ENCODE measurements around the gene KRT37. TPM values are rescaled to one million over a fixed set of nuclear protein-coding genes. Genes with fewer than 3 reads are reported as not detected.

The KRT37 gene
- polyA plus RNA-seq, 4 donors: not detected

DNA sequence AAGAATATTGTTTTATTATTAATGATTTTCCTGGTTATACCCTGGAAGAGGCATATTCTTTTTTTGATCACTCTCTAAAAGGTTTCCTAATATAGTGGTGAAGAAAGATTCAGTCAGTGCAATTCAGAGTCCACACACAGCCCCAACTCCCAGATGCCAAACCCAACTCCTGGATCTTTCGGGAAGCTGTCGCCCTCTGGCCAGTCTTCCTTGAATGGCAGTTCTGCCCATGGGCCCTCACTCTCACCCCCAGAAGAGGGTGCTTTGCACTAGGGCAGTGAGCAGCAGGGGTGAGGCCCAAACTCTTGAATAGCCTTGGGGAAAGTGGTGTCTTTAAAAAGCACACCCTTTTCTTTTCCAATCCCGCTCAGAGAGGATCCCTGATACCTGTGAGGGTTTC is 31.8 kb upstream of the KRT37 start:
- Histone ChIP-seq H3K4me1 (ENCODE audit: control insufficient read depth in 3 of 3, insufficient read depth in 2 of 3, low read depth in 1 of 3, low read length in 2 of 3) (no peaks in the 10 kb centered on the region), H3K36me3 (ENCODE audit: control insufficient read depth in 3 of 3, insufficient read depth in 2 of 3, low read depth in 1 of 3, low read length in 3 of 3) (no peaks in the 10 kb centered on the region), H3K27ac (ENCODE audit: low read depth in 1 of 3, low read length in 2 of 3) (no peak overlapping the region), H3K4me3 (ENCODE audit: low read depth in 1 of 3, low read length in 3 of 3) (no peak overlapping the region), H3K27me3 (ENCODE audit: control insufficient read depth in 3 of 3, insufficient read depth in 3 of 3, low read length in 3 of 3) (peaks cover 0 to 7% (median 0%) of the 10 kb centered on the region in 3 donors), H3K9me3 (ENCODE audit: control insufficient read depth in 2 of 2, insufficient read depth in 1 of 2, low read depth in 1 of 2, low read length in 1 of 2) (peaks cover 0 to 8% of the 10 kb centered on the region in 2 donors)
- no peak for FAIRE-seq
- no peak for DNase-seq
- WGBS, 3 donors: 78 to 83% (median 82%) methylated on average over 3 of the region's 3 CpGs

GRCh38 chr17:41455236-41455635 is 30.9 kb upstream of the KRT37 start:
- peaks cover 0 to 8% of the 10 kb centered on the region in 2 donors for H3K9me3 ChIP-seq (ENCODE audit: control insufficient read depth in 2 of 2, insufficient read depth in 1 of 2, low read depth in 1 of 2, low read length in 1 of 2)
- WGBS, 3 donors: 91 to 100% (median 94%) methylated on average over 1 of the region's 1 CpG
- peaks cover 0 to 7% (median 0%) of the 10 kb centered on the region in 3 donors for H3K27me3 ChIP-seq (ENCODE audit: control insufficient read depth in 3 of 3, insufficient read depth in 3 of 3, low read length in 3 of 3)
- FAIRE-seq (no peak), DNase-seq (no peak)
- H3K36me3 ChIP-seq (ENCODE audit: control insufficient read depth in 3 of 3, insufficient read depth in 2 of 3, low read depth in 1 of 3, low read length in 3 of 3): no peaks in the 10 kb centered on the region
- no peak overlapping the region for H3K4me3 ChIP-seq (ENCODE audit: low read depth in 1 of 3, low read length in 3 of 3)
- H3K4me1 ChIP-seq (ENCODE audit: control insufficient read depth in 3 of 3, insufficient read depth in 2 of 3, low read depth in 1 of 3, low read length in 2 of 3): no peaks in the 10 kb centered on the region
- no peak overlapping the region for H3K27ac ChIP-seq (ENCODE audit: low read depth in 1 of 3, low read length in 2 of 3)

- no peak overlapping the region for H3K4me3 ChIP-seq (ENCODE audit: low read depth in 1 of 3, low read length in 3 of 3)
- DNase-seq (no peak), FAIRE-seq (no peak)
- WGBS, 3 donors: 91 to 95% (median 94%) methylated on average over 3 of the region's 3 CpGs
- H3K9me3 ChIP-seq (ENCODE audit: control insufficient read depth in 2 of 2, insufficient read depth in 1 of 2, low read depth in 1 of 2, low read length in 1 of 2): peaks cover 0 to 8% of the 10 kb centered on the region in 2 donors
- H3K4me1 ChIP-seq (ENCODE audit: control insufficient read depth in 3 of 3, insufficient read depth in 2 of 3, low read depth in 1 of 3, low read length in 2 of 3): no peaks in the 10 kb centered on the region
- no peak overlapping the region for H3K27ac ChIP-seq (ENCODE audit: low read depth in 1 of 3, low read length in 2 of 3)
- peaks cover 0 to 7% (median 0%) of the 10 kb centered on the region in 3 donors for H3K27me3 ChIP-seq (ENCODE audit: control insufficient read depth in 3 of 3, insufficient read depth in 3 of 3, low read length in 3 of 3)
- H3K36me3 ChIP-seq (ENCODE audit: control insufficient read depth in 3 of 3, insufficient read depth in 2 of 3, low read depth in 1 of 3, low read length in 3 of 3): no peaks in the 10 kb centered on the region
These were observed 28.7 kb upstream of the KRT37 start for GRCh38 chr17:41453066-41453465.

DNA sequence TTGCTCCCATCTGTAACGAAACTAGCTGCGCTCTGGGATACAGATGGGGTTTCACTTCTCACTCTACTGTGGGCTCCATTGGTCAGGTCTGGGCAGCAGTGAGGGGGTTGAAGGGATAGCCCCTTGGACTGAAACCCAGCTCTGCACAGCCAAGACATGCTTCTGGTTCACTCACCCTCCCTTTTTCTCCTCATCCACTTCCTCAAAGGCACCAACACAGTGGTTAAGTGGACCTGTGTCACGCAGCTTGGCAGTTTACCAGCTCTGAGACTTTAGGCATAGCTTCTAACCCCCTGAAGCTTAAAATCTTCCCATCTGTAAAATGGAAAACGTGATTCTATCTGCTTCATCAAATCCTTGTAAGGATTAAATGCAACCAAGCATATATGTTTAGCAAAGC is 27.9 kb upstream of the KRT37 start:
- H3K27me3 ChIP-seq (ENCODE audit: control insufficient read depth in 3 of 3, insufficient read depth in 3 of 3, low read length in 3 of 3): peaks cover 0 to 5% (median 0%) of the 10 kb centered on the region in 3 donors
- FAIRE-seq: no peak
- H3K9me3 ChIP-seq (ENCODE audit: control insufficient read depth in 2 of 2, insufficient read depth in 1 of 2, low read depth in 1 of 2, low read length in 1 of 2): peaks cover 0 to 8% of the 10 kb centered on the region in 2 donors
- WGBS, 3 donors: 59 to 60% (median 59%) methylated on average over 4 of the region's 4 CpGs
- no peak overlapping the region for H3K27ac ChIP-seq (ENCODE audit: low read depth in 1 of 3, low read length in 2 of 3)
- no peaks in the 10 kb centered on the region for H3K36me3 ChIP-seq (ENCODE audit: control insufficient read depth in 3 of 3, insufficient read depth in 2 of 3, low read depth in 1 of 3, low read length in 3 of 3)
- no peak overlapping the region for H3K4me3 ChIP-seq (ENCODE audit: low read depth in 1 of 3, low read length in 3 of 3)
- H3K4me1 ChIP-seq (ENCODE audit: control insufficient read depth in 3 of 3, insufficient read depth in 2 of 3, low read depth in 1 of 3, low read length in 2 of 3): no peaks in the 10 kb centered on the region
- no peak for DNase-seq

DNA sequence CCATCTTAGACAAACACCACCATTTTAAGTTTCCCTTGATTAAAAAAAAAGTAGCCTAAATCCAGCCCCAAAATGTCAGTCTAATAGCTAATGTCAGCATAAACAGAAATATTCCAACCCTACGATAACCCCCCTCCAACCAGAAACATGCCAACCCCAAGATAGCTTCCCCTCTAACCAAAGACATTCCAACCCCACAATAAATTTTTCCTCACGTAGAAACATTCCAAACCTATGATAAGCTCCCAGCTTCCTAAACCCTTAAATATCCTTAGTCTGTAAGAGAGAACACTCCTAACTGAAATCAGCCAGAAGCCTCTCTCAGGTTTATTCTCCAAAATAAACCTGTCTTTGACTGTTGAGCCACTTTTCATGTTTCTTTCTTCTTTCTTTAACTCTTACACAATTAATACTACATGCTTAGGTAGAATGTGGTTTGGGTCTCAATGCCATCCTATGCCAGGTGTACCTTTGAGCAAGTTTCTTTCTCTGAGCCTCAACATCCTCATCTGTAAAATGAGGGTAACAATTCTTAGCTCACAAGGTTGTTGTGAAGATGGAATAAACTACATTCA is 26.9 kb upstream of the KRT37 start:
- DNase-seq (no peak), FAIRE-seq (no peak)
- Histone ChIP-seq H3K9me3 (ENCODE audit: control insufficient read depth in 2 of 2, insufficient read depth in 1 of 2, low read depth in 1 of 2, low read length in 1 of 2) (peaks cover 0 to 8% of the 10 kb centered on the region in 2 donors), H3K36me3 (ENCODE audit: control insufficient read depth in 3 of 3, insufficient read depth in 2 of 3, low read depth in 1 of 3, low read length in 3 of 3) (no peaks in the 10 kb centered on the region), H3K4me3 (ENCODE audit: low read depth in 1 of 3, low read length in 3 of 3) (no peak overlapping the region), H3K4me1 (ENCODE audit: control insufficient read depth in 3 of 3, insufficient read depth in 2 of 3, low read depth in 1 of 3, low read length in 2 of 3) (no peaks in the 10 kb centered on the region), H3K27me3 (ENCODE audit: control insufficient read depth in 3 of 3, insufficient read depth in 3 of 3, low read length in 3 of 3) (peaks cover 0 to 4% (median 0%) of the 10 kb centered on the region in 3 donors), H3K27ac (ENCODE audit: low read depth in 1 of 3, low read length in 2 of 3) (no peak overlapping the region)
- 79 to 89% (median 84%) methylated on average over 2 of the region's 2 CpGs for WGBS, 3 donors

DNA sequence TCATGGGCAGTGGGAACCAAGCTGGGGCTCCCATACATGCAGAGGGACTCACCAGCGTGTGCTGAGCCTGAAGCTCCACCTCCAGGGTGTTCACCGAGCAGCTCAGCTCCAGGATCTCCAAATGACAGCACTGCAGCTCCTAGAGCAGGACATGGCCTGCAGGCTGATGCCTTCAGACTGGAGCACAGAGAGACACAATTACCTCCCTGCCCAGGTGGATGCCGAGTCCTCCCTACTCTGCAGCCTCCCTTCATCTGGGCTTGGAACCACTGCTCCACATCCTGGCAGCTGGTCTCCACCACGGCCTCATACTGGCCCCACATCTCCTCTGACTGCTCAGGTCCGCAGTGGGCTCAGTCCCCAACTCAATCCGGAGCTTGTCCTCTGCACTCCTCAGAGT is 24.6 kb upstream of the KRT37 start:
- no peaks in the 10 kb centered on the region for H3K36me3 ChIP-seq (ENCODE audit: control insufficient read depth in 3 of 3, insufficient read depth in 2 of 3, low read depth in 1 of 3, low read length in 3 of 3)
- DNase-seq: no peak
- H3K4me3 ChIP-seq (ENCODE audit: low read depth in 1 of 3, low read length in 3 of 3): no peak overlapping the region
- peaks cover 0 to 4% (median 0%) of the 10 kb centered on the region in 3 donors for H3K27me3 ChIP-seq (ENCODE audit: control insufficient read depth in 3 of 3, insufficient read depth in 3 of 3, low read length in 3 of 3)
- H3K27ac ChIP-seq (ENCODE audit: low read depth in 1 of 3, low read length in 2 of 3): no peak overlapping the region
- H3K9me3 ChIP-seq (ENCODE audit: control insufficient read depth in 2 of 2, insufficient read depth in 1 of 2, low read depth in 1 of 2, low read length in 1 of 2): peaks cover 0 to 9% of the 10 kb centered on the region in 2 donors
- no peaks in the 10 kb centered on the region for H3K4me1 ChIP-seq (ENCODE audit: control insufficient read depth in 3 of 3, insufficient read depth in 2 of 3, low read depth in 1 of 3, low read length in 2 of 3)
- WGBS, 3 donors: 78 to 86% (median 79%) methylated on average over 6 of the region's 6 CpGs
- no peak for FAIRE-seq

GRCh38 chr17:41448506-41448905 is 24.1 kb upstream of the KRT37 start:
- Histone ChIP-seq H3K27ac (ENCODE audit: low read depth in 1 of 3, low read length in 2 of 3) (no peak overlapping the region), H3K27me3 (ENCODE audit: control insufficient read depth in 3 of 3, insufficient read depth in 3 of 3, low read length in 3 of 3) (no peaks in the 10 kb centered on the region), H3K4me1 (ENCODE audit: control insufficient read depth in 3 of 3, insufficient read depth in 2 of 3, low read depth in 1 of 3, low read length in 2 of 3) (no peaks in the 10 kb centered on the region), H3K9me3 (ENCODE audit: control insufficient read depth in 2 of 2, insufficient read depth in 1 of 2, low read depth in 1 of 2, low read length in 1 of 2) (peaks cover 0 to 9% of the 10 kb centered on the region in 2 donors), H3K36me3 (ENCODE audit: control insufficient read depth in 3 of 3, insufficient read depth in 2 of 3, low read depth in 1 of 3, low read length in 3 of 3) (no peaks in the 10 kb centered on the region), H3K4me3 (ENCODE audit: low read depth in 1 of 3, low read length in 3 of 3) (no peak overlapping the region)
- no peak for DNase-seq
- 39 to 54% (median 42%) methylated on average over 2 of the region's 2 CpGs for WGBS, 3 donors
- FAIRE-seq: no peak

GRCh38 chr17:41446806-41447205 is 22.4 kb upstream of the KRT37 start:
- peaks cover 0 to 4% of the 10 kb centered on the region in 2 donors for H3K9me3 ChIP-seq (ENCODE audit: control insufficient read depth in 2 of 2, insufficient read depth in 1 of 2, low read depth in 1 of 2, low read length in 1 of 2)
- no peaks in the 10 kb centered on the region for H3K4me1 ChIP-seq (ENCODE audit: control insufficient read depth in 3 of 3, insufficient read depth in 2 of 3, low read depth in 1 of 3, low read length in 2 of 3)
- H3K27me3 ChIP-seq (ENCODE audit: control insufficient read depth in 3 of 3, insufficient read depth in 3 of 3, low read length in 3 of 3): peaks cover 0 to 2% (median 0%) of the 10 kb centered on the region in 3 donors
- H3K36me3 ChIP-seq (ENCODE audit: control insufficient read depth in 3 of 3, insufficient read depth in 2 of 3, low read depth in 1 of 3, low read length in 3 of 3): no peaks in the 10 kb centered on the region
- FAIRE-seq (no peak), DNase-seq (no peak)
- no peak overlapping the region for H3K4me3 ChIP-seq (ENCODE audit: low read depth in 1 of 3, low read length in 3 of 3)
- H3K27ac ChIP-seq (ENCODE audit: low read depth in 1 of 3, low read length in 2 of 3): no peak overlapping the region
- WGBS, 3 donors: 64 to 83% (median 73%) methylated on average over 2 of the region's 2 CpGs

GRCh38 chr17:41444640-41445039 is 20.3 kb upstream of the KRT37 start:
- H3K4me1 ChIP-seq (ENCODE audit: control insufficient read depth in 3 of 3, insufficient read depth in 2 of 3, low read depth in 1 of 3, low read length in 2 of 3): no peaks in the 10 kb centered on the region
- no peak overlapping the region for H3K4me3 ChIP-seq (ENCODE audit: low read depth in 1 of 3, low read length in 3 of 3)
- no peak overlapping the region for H3K27ac ChIP-seq (ENCODE audit: low read depth in 1 of 3, low read length in 2 of 3)
- peaks cover 0 to 2% of the 10 kb centered on the region in 2 donors for H3K9me3 ChIP-seq (ENCODE audit: control insufficient read depth in 2 of 2, insufficient read depth in 1 of 2, low read depth in 1 of 2, low read length in 1 of 2)
- H3K27me3 ChIP-seq (ENCODE audit: control insufficient read depth in 3 of 3, insufficient read depth in 3 of 3, low read length in 3 of 3): peaks cover 0 to 9% (median 0%) of the 10 kb centered on the region in 3 donors
- FAIRE-seq (no peak), DNase-seq (no peak)
- no peaks in the 10 kb centered on the region for H3K36me3 ChIP-seq (ENCODE audit: control insufficient read depth in 3 of 3, insufficient read depth in 2 of 3, low read depth in 1 of 3, low read length in 3 of 3)
- 68 to 77% (median 73%) methylated on average over 3 of the region's 3 CpGs for WGBS, 3 donors

Data from small intestine (tissue), 7 donors.